ENCODE measurements around the gene SPATA31A7. TPM values are rescaled to one million over a fixed set of nuclear protein-coding genes. Genes with fewer than 3 reads are reported as not detected.
"Not testable (repeated sequence)": the region's sequence is repeated elsewhere in the genome, so short reads cannot be mapped to it uniquely, and the experiment has no call there.

Gene SPATA31A7
- under 1 TPM in 1 of 4 donors, not detected in 3; 0.14 TPM for polyA plus RNA-seq (ENCODE audit: insufficient read length in 4 of 4)

DNA sequence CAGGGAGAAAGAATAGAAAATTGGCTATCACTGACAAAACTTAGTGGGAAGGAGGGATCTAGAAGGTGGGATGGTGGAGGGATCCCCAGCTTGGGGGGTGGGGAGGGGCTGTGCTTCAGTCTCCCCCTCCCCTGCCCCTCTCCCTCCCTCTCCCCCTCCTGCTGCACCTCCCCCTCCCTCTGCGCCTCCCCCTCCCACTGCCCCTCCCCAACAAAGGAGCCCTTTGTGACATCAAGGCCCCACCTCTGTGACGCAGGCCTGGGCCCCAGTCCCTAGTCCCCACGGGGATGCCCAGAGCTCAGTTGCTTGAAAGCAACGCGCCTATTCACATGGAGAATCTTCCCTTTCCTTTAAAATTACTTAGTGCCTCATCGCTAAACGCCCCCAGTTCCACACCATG is at the start of gene SPATA31A7:
Gene SPATA31A7, plus strand, starts transcription at position 301 of the 400 bp plus-strand sequence. Its CDS starts 29 bp downstream, at position 330.
- DNase-seq (ENCODE audit: low read depth in 4 of 4, low spot score in 3 of 4): not testable (repeated sequence)

DNA sequence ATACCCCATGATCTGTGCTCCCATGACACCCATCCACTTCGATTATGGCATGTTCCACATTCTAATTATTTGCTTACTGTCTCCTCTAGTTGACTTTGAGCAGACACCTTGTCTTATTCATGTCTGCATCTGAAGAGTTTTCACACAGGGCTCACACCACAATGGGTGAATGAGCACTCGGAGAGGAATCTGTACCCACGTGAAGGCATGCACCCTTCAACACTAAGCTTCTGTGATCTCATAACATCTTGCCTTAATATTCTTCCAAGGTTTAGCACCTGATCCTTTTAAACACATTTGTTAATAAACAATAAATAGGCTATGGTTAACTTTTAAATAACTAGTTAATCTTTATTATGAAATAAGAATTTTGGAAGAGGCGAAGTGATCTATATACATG is 36.6 kb downstream of the SPATA31A7 start:
- not testable (repeated sequence) for DNase-seq (ENCODE audit: low read depth in 4 of 4, low spot score in 3 of 4)

Data from right renal pelvis (tissue), 4 donors.